Smooth muscle cell of the brain vasculature (primary cell): ENCODE measurements around the gene RNF213.

ENCODE experiments used
- DNase-seq: peaks from one replicate; pipeline ENCODE4 v3.0.0-alpha.2; 2012; ENCODE audit warnings: low read depth, low spot score

RNF213 gene

DNA sequence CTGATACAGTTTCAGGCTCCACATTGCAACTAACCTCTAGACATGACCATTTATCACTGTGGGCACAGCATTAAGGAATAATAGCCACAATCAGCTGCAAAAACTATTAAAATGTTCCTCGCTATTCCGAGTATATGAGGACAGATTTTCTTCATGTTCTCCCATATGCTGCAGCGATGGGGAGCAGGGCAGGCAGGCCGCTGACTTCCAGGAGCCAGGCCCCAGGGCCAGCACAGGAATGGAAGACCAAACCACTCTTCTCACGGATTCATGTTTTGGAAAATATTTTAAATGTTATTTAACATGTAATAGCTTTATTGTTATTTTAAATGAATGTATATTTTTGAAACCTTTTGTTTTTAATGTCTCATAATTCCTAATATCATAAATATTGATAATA, 110.5 kb downstream of the RNF213 start:
- no peak for DNase-seq

- no peak for DNase-seq
Measured at GRCh38 chr17:80372456-80372855, 111.8 kb downstream of the RNF213 start.

- no peak for DNase-seq
Measured at GRCh38 chr17:80372922-80373570, 112.4 kb downstream of the RNF213 start.

DNA sequence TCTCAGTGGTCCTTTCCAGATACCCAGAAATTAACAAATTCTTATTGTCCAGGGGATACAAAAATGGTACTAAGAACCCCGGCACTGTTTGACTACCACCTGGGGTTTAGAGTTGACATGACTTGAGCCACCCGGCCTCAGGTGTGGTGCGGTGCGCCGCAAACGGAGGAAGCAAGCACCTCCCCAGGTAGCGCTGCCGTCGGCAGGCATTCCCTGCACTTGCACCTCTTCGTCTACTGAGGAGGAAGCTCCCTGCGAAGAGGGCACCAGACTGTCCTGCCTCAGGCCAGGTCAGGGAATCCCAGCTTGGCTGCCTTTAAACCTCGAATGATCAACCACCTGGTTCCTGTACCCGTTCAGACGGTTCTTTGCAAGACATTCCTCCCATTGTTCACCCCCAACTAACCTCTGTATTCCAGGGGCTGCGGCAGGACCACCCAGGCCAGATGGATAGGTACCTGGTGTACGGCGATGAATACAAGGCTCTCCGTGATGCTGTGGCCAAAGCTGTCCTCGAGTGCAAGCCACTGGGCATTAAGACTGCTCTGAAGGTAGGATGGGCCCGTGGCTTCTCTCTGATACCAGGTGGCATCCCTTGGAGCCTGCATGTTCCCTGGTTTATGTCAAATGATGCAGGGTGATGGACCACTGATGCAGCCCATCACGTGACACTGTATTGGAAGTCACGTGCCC, 113.5 kb downstream of the RNF213 start:
- no peak for DNase-seq

- no peak for DNase-seq
Measured at GRCh38 chr17:80374732-80375585, 114.3 kb downstream of the RNF213 start.

- DNase-seq: no peak
Measured at GRCh38 chr17:80376531-80376930, 115.9 kb downstream of the RNF213 start.

DNA sequence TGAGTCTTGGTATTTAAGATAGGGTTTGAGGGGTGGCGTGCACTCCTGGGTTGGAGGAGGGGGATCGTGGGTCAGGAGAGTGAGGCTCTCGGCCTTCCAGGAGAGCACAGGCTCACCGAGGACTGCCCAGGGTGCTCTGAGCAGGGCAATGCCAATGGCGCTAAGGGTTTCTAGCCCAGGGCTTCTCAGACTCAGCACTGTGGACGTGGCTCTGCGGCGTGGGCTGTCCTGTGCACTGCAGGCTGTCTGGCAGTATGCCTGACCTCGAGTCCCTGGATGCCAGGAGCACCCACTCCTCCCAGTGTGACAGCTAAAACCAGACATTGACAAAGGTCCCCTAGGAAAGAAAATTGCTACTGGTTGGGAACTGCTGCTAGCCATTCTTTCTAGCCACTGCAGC, 117.1 kb downstream of the RNF213 start:
- DNase-seq: no peak

GRCh38 chr17:80379348-80379747, 118.7 kb downstream of the RNF213 start:
- DNase-seq: no peak

DNA sequence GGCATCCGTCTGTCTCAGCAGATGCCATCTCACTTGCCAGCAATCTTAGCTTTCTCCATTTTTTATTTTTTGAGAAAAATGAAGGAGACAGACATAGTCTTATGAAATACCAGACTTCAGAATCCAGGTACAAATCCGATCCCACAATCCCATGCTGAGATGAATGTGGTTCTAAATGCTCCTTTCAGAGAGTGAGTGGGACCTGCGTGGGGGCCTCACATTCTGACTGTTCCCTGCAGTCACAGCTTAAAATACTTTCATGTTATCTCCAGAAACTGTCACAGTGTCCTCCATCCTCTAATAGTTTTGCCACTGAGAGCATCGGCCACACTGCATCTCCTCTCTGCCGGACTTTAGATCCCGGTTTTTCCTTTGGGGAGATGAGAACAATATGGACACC, 119.4 kb downstream of the RNF213 start:
- no peak for DNase-seq

DNA sequence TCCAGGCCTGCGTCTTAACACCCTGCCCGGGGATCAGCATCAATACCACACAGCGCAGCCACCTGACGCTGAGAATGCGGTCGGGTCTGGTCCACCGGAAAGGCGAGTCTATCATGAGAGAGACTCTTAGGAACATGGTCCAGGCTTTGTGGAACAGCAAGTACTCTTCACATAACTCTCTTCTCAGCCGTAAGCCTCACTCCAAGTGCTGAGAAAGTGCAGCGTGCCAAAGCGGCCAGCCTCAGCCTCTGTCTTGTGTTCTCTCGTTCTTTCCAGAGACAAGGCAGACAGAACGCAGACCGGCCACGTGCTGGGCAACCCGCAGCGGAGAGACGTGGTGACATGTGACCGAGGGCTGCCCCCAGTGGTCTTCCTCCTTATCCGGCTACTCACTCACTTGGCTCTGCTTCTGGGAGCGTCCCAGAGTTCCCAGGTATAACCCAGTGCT, 119.9 kb downstream of the RNF213 start:
- DNase-seq: no peak

DNA sequence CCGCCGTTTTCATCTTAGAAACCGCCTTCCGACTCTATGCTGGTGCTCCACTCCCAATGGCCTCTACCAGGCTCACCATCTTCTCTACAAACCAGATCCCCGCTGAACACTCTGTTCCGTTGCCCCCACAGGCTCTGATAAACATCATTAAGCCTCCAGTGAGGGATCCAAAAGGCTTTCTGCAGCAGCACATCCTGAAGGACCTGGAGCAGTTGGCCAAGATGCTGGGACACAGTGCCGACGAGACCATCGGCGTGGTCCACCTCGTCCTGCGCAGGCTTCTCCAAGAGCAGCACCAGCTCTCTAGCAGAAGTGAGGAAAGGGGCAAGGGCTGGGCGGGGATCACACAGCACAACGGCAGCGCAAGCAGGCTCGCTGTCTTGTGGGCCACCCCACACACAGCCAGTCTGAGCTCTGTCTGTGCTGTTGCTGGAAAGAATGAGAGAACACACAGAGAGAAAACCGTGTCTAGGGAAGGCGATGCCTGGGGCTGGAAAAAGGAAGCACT, 120.8 kb downstream of the RNF213 start:
- no peak for DNase-seq

DNA sequence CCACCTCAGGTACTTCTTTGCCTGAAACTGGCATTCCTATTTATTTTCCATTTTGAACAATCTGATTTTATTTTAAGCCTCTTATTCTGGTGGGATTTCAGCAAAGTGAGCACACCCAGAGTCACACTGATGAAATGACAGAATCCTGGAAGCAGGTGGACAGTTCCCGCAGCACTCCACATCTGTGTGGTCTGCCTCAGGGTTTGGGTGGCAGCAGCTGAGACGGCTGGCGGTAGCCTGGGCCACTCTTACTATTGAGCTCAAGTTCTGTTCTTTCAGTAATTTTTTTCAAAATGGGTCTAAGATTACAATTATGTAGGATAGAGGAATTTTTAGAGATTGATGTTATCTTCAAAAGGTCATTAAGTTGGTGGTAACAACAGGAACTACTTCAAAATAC, 121.8 kb downstream of the RNF213 start:
- no peak for DNase-seq

- DNase-seq: no peak
Measured at GRCh38 chr17:80382956-80383355, 122.3 kb downstream of the RNF213 start.

GRCh38 chr17:80384078-80384960, 123.7 kb downstream of the RNF213 start:
- no peak for DNase-seq

DNA sequence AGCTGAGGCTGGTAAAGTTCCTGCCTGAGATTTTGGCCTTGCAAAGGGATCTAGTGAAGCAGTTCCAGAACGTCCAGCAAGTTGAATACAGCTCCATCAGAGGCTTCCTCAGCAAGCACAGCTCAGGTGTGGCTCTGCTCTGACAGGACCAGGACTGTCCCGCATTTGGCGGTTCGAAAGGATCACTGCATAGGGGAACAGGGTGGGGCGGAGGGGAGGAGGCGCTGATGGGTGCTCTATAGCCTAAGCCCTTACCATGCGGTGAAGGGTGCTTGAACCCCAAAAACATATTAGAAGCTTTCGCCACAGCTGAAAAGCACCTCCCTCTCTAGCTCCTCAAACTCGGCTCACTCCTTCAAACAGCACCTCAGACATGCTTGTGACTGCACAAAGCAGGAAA, 124.4 kb downstream of the RNF213 start:
- no peak for DNase-seq

DNA sequence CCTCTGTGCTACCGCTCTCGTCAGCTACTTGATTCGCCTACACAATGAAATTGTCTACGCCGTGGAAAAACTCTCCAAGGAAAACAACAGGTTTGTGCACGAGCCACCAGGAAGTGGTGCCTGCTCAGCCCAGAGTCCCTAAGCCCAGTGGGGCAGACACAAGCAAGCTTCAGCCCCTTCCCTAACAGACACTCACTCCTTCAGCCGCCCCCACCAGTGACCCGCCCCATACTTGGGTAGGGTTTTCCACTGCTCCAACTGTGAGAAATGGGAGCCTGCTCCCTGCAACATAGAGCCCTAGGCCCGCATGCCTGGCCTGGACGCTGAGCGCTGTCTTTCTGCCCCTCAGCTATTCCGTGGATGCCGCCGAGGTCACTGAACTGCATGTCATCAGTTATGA, 125.7 kb downstream of the RNF213 start:
- DNase-seq: no peak

DNA sequence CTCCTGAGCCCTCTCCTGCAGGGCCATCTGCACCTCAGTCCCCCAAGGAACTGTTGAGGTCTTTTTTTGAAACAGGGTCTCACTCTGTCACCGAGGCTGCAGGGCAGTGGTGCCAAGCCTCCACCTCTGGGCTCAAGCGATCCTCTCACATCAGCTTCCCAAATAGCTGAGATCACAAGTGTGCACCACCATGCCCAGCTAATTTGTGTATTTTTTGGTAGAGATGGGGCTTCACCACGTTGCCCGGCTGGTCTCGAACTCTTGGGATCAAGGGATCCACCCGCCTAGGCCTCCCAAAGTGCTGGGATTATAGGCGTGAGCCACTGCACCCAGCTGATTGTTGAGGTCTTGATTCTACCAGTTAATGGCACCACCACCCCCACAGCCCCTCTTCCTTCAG, 126.4 kb downstream of the RNF213 start:
- no peak for DNase-seq

GRCh38 chr17:80388175-80388574, 127.5 kb downstream of the RNF213 start:
- no peak for DNase-seq

- DNase-seq: no peak
Measured at GRCh38 chr17:80388601-80389000, 127.9 kb downstream of the RNF213 start.

DNA sequence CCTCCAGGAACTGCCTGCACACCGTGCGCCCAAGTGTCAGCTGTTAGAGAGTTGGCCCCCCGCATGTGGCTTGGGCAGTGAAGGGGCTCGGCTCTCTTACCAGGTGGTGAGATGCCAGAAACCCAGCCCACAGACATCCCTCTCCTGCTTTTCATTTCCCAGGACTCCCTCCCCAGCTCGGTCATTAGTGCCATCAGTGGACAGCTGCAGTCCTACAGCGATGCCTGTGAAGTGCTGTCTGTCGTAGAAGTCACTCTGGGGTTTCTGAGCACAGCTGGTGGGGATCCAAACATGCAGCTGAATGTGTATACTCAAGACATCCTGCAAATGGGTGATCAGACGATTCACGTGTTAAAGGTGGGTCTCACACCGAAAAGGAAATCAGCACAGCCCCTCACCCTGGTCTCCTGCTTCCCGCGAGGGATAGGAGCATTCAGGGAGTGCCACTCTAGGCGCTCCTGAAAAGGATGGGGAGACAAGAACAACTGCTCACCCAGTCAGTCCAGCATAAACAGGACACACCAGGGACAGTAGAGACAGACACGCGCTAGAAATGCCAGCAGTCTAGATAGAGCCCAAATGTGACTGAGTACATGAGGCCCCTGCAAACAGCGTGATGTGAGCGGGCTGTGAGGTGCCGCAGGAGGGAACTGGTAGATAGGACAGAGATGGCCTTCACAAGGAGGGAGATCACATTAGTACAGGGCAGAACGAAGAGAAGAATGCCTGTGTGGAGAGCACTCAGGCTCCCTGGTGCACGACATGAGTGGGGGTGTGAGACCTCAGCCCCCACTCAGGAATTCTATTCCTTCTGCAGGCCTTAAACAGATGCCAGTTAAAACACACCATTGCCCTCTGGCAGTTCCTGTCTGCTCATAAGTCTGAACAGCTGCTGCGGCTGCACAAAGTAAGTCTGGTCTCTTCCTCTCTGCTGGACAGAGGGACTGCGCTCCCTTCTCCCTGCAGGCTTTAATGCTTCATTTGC, 128.7 kb downstream of the RNF213 start:
- DNase-seq: peak; percentile 9
